NCI-H2171 (cell line): Measurements from ENCODE around the gene HAS3.

Experiments used
- DNase-seq: peaks from one replicate; lab custom pipeline; 2025; lab: John Stamatoyannopoulos, UW

HAS3 gene

GRCh38 chr16:69093974-69094373, 11.5 kb upstream of the HAS3 start:
- DNase-seq, result no peak

GRCh38 chr16:69094501-69094900, 11.0 kb upstream of the HAS3 start:
- no peak for DNase-seq

- DNase-seq, result no peak
These were observed 10.3 kb upstream of the HAS3 start for GRCh38 chr16:69095193-69095592.

- DNase-seq, result no peak
These were observed 5.3 kb upstream of the HAS3 start for GRCh38 chr16:69100071-69100691.

- DNase-seq, result no peak
These were observed 1.2 kb downstream of the HAS3 start for GRCh38 chr16:69106491-69107315.

GRCh38 chr16:69107316-69107962, 2.0 kb downstream of the HAS3 start:
- DNase-seq, result no peak

- no peak for DNase-seq
These were observed 2.8 kb downstream of the HAS3 start for GRCh38 chr16:69108064-69108904.

GRCh38 chr16:69108905-69109252, 3.4 kb downstream of the HAS3 start:
- no peak for DNase-seq

- DNase-seq, result no peak
These were observed 4.2 kb downstream of the HAS3 start for GRCh38 chr16:69109486-69110270.

- no peak for DNase-seq
These were observed 5.0 kb downstream of the HAS3 start for GRCh38 chr16:69110406-69110805.

GRCh38 chr16:69111216-69111875, 5.9 kb downstream of the HAS3 start:
- no peak for DNase-seq

- DNase-seq, result no peak
These were observed 6.4 kb downstream of the HAS3 start for GRCh38 chr16:69111876-69112230.

- DNase-seq, result no peak
These were observed 7.1 kb downstream of the HAS3 start for GRCh38 chr16:69112285-69113129.

- DNase-seq, result no peak
These were observed 7.8 kb downstream of the HAS3 start for GRCh38 chr16:69113216-69113615.

- no peak for DNase-seq
These were observed 9.0 kb downstream of the HAS3 start for GRCh38 chr16:69114346-69114975.

GRCh38 chr16:69114976-69115355, 9.5 kb downstream of the HAS3 start:
- DNase-seq, result no peak

GRCh38 chr16:69115361-69115760, 9.9 kb downstream of the HAS3 start:
- DNase-seq, result no peak

- DNase-seq, result no peak
These were observed 10.4 kb downstream of the HAS3 start for GRCh38 chr16:69115837-69116236.

GRCh38 chr16:69116256-69116875, 10.9 kb downstream of the HAS3 start:
- DNase-seq, result no peak
